Activated B cell treated with CpG ODN at 0.5 μM for 24 hours (primary cell): ENCODE measurements around the gene ALDH3A2. TPM values are rescaled to one million over a fixed set of nuclear protein-coding genes. Genes with fewer than 3 reads are reported as not detected.

ENCODE experiments used
- ATAC-seq: fragments of 200-7000 bp; cut with Tn5 transposase; one replicate; pipeline ENCODE4 v1.10.0; 2021; ENCODE audit warnings: low read depth, mild to moderate bottlenecking, moderate library complexity
- CTCF ChIA-PET: fragments of 350-600 bp; sonication (Branson Sonifier 250); formaldehyde crosslinking; loops from one replicate; lab custom pipeline; 2021; ENCODE audit warnings: antibody characterized with exemption; lab: Charles Lee
- POLR2A ChIA-PET: fragments of 350-600 bp; sonication (Branson Sonifier 250); formaldehyde crosslinking; loops from one replicate; lab custom pipeline; 2021; ENCODE audit warnings: antibody characterized with exemption; lab: Charles Lee
- DNase-seq: peaks from one replicate; pipeline ENCODE4 v3.0.0; 2022
- H3K27ac Mint-ChIP-seq: one replicate; pipeline ENCODE4 v1.8.0; 2020; ENCODE audit warnings: mixed read lengths
- H3K27me3 Mint-ChIP-seq: one replicate; pipeline ENCODE4 v1.8.0; 2021; ENCODE audit warnings: mixed read lengths
- H3K36me3 Mint-ChIP-seq: one replicate; pipeline ENCODE4 v1.8.0; 2021; ENCODE audit warnings: low read depth, mixed read lengths
- H3K4me1 Mint-ChIP-seq: one replicate; pipeline ENCODE4 v1.8.0; 2021; ENCODE audit warnings: mixed read lengths
- H3K4me3 Mint-ChIP-seq: one replicate; pipeline ENCODE4 v1.8.0; 2020; ENCODE audit warnings: mild to moderate bottlenecking, mixed read lengths
- H3K9me3 Mint-ChIP-seq: one replicate; pipeline ENCODE4 v1.8.0; 2020; ENCODE audit warnings: mixed read lengths
- intact Hi-C: fragments of 100-400 bp; cut with micrococcal nuclease; formaldehyde crosslinking; loops from one replicate; pipeline ENCODE4 v1.15.1; 2024
- total RNA-seq: library from RNA; stranded (reverse); gene quantifications from 2 replicates; pipeline ENCODE4 v1.2.3, GENCODE V29; 2022
- TF ChIP-seq, protein P1 (sequence below): fragments of 200-600 bp; IDR thresholded peaks from one replicate; pipeline ENCODE4 v1.8.0; 2022; ENCODE audit warnings: antibody characterized with exemption, mild to moderate bottlenecking

ALDH3A2 gene
- total RNA-seq, 1 donor from 2014 or later = 18.3 TPM

DNA sequence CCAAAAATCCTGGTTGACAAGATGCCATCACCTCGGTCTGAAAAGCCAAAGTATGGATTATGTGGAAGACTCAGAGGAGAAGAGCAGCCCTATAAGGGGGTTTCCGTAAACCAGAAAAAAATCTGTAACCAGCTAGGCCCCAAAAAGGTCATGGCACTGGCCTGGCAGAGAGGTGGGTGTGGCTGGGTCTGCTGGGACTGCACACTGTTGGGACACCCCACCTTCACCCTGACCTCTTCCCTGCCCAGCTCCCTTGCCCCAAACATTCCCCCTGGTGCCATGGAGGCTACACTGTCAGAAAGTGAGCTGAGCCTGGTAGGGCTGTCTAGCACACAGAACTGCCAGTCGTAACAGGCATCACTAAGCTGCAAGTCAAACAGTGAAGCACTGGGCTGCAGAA, 61.3 kb downstream of the ALDH3A2 start:
- ChIA-PET CTCF (no interaction called here), POLR2A (no interaction called here)
- no peaks in the 10 kb centered on the region for H3K36me3 Mint-ChIP-seq
- intact Hi-C loops = no loop called here
- TF ChIP-seq, protein P1, sequence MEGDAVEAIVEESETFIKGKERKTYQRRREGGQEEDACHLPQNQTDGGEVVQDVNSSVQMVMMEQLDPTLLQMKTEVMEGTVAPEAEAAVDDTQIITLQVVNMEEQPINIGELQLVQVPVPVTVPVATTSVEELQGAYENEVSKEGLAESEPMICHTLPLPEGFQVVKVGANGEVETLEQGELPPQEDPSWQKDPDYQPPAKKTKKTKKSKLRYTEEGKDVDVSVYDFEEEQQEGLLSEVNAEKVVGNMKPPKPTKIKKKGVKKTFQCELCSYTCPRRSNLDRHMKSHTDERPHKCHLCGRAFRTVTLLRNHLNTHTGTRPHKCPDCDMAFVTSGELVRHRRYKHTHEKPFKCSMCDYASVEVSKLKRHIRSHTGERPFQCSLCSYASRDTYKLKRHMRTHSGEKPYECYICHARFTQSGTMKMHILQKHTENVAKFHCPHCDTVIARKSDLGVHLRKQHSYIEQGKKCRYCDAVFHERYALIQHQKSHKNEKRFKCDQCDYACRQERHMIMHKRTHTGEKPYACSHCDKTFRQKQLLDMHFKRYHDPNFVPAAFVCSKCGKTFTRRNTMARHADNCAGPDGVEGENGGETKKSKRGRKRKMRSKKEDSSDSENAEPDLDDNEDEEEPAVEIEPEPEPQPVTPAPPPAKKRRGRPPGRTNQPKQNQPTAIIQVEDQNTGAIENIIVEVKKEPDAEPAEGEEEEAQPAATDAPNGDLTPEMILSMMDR = no peak
- H3K4me3 Mint-ChIP-seq = no peak overlapping the region
- H3K9me3 Mint-ChIP-seq = no peaks in the 10 kb centered on the region
- no peaks in the 10 kb centered on the region for H3K27me3 Mint-ChIP-seq
- no peak for DNase-seq
- no peak overlapping the region for H3K27ac Mint-ChIP-seq
- H3K4me1 Mint-ChIP-seq = no peaks in the 10 kb centered on the region
- no peak for ATAC-seq

DNA sequence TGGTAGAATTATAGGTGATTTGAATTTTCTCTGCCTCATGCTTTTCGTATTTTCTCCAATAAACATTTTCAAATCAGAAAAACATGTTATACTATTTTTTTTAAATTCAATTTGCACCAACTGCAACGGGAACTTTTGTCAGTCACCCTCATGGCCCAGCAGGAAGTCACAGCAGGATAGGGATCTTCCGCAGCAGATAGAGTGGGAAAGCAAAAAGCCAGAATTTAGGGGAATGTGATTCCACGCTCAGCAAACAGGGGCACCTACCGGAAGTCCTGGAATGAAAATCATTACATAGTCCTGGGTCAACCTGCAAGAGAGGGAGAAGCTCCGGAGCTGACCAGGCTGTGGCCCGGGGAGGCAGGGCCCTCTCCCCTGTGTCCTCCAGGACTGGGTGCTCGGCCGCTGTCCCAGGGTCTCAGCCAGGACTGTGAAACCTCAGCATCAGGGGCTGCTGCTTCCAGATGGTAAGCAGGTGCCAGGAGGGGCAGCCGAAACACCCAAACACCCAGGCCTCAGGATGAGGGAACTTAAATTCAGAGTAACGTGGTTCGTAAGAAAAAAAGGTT, 64.0 kb downstream of the ALDH3A2 start:
- TF ChIP-seq, protein P1 = no peak
- H3K27me3 Mint-ChIP-seq = no peaks in the 10 kb centered on the region
- ATAC-seq (no peak), DNase-seq (no peak)
- ChIA-PET CTCF (no interaction called here), POLR2A (no interaction called here)
- no peaks in the 10 kb centered on the region for H3K4me1 Mint-ChIP-seq
- H3K27ac Mint-ChIP-seq = no peak overlapping the region
- H3K4me3 Mint-ChIP-seq = no peak overlapping the region
- H3K9me3 Mint-ChIP-seq = no peaks in the 10 kb centered on the region
- no peaks in the 10 kb centered on the region for H3K36me3 Mint-ChIP-seq
- intact Hi-C loops = no loop called here

DNA sequence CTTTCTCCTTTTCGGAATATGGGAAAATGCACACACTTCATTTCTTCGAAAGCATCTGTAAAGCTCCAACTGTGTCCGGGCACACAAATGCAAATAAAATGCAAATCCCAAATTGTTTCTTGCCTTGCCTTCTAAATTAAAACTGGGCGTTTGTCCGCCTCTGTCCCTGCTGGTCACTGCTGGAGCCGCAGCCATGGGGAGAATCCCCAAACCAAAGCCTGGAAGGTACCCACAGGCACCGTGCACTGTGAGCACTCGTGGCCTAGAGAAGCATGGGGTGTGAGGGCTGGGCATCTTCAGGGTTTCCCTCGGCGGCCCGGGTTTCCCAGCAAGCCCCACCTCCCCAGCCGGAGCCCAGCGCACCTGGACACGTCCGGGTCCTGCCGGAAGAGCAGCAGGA, 64.9 kb downstream of the ALDH3A2 start:
- ChIA-PET POLR2A (no interaction called here), CTCF (no interaction called here)
- TF ChIP-seq, protein P1 = no peak
- DNase-seq = no peak
- H3K27me3 Mint-ChIP-seq = no peaks in the 10 kb centered on the region
- no peak for ATAC-seq
- intact Hi-C loops = no loop called here
- H3K9me3 Mint-ChIP-seq = no peaks in the 10 kb centered on the region
- H3K36me3 Mint-ChIP-seq = no peaks in the 10 kb centered on the region
- H3K4me1 Mint-ChIP-seq = no peaks in the 10 kb centered on the region
- no peak overlapping the region for H3K27ac Mint-ChIP-seq
- H3K4me3 Mint-ChIP-seq = no peak overlapping the region

DNA sequence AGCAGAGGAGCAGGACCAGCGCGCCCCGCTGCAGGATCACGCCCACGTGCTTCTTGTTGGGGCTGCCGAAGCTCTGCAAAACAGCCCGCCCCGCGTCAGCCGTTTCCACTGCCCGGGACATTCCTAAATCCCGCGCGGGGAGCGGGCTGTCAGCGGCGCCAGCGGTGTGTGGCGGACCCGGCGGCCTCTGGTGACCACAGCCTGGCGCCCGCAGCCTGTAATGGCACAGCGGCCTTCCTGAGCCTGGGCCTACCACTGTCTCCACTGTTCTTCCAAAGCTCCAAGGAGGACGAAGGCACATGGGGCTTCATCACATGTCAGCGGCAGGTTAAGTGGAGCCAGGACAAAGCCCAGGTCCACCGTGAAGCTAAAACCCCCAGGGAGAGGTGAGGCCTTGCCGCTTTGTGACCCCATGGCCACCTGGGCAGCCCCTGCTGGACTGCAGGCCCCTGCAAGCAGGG, 65.4 kb downstream of the ALDH3A2 start:
- no peak for DNase-seq
- no peak overlapping the region for H3K27ac Mint-ChIP-seq
- CTCF ChIA-PET = no interaction called here
- intact Hi-C loops = no loop called here
- POLR2A ChIA-PET = interaction anchor here (0.6 kb wide), 2 partner anchors 138 to 229 kb away, joined by 7 to 8 read pairs; no protein-coding TSS in a partner anchor
- no peak for ATAC-seq
- no peaks in the 10 kb centered on the region for H3K4me1 Mint-ChIP-seq
- TF ChIP-seq, protein P1 = no peak
- no peaks in the 10 kb centered on the region for H3K9me3 Mint-ChIP-seq
- no peaks in the 10 kb centered on the region for H3K36me3 Mint-ChIP-seq
- H3K4me3 Mint-ChIP-seq = no peak overlapping the region
- no peaks in the 10 kb centered on the region for H3K27me3 Mint-ChIP-seq

DNA sequence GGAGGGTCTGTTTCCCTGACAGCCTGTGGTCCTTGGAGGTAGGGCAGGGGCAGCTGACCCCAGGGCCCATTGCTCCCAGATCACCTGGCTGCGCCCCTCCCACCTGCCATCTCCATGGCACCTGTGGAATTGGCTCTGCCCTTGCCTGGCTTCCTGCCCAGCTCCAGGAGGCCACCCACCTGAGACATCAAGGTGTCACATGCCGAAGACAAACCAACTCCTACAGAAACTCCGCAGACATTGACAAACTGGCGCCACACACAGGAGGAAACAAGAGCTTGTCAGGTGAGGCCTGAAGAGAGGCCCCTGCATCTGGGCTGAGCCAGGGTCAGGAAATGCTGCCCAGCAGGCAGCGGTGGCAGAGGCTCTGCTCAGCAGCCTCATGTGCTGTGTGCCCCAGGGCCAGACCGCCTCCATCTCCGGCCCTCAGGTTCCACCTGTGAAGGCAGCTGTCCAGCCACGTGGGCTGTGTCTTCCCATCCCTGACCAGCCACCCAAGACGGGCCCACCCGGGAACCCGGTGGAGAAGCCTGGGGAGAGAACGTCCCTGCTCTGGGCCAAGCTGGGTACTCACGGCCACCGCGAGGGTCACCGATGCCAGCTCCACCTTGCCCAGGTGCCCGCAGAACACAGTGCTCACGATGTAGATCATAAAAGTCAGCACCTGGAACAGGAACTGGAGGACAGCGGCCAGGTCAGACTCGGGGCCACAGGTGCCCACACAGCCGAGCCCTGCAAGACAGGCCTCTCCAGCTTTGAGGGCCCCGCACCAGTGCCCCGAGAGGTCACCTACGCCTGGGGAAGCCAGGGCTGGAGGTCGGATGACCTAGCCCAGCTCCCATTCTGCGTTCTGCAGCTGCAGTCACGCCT, 66.2 kb downstream of the ALDH3A2 start:
- POLR2A ChIA-PET = interaction anchor here (0.6 kb wide), 2 partner anchors 138 to 230 kb away, joined by 7 to 8 read pairs; no protein-coding TSS in a partner anchor
- no peak overlapping the region for H3K4me3 Mint-ChIP-seq

More for the DNA sequence above, 66.2 kb downstream of the ALDH3A2 start:
- TF ChIP-seq, protein P1 = no peak
- H3K36me3 Mint-ChIP-seq = no peaks in the 10 kb centered on the region
- intact Hi-C loops = no loop called here
- no peaks in the 10 kb centered on the region for H3K4me1 Mint-ChIP-seq
- no peaks in the 10 kb centered on the region for H3K9me3 Mint-ChIP-seq
- DNase-seq (no peak), ATAC-seq (no peak)
- CTCF ChIA-PET = no interaction called here
- H3K27me3 Mint-ChIP-seq = peaks cover under 1% of the 10 kb centered on the region
- no peak overlapping the region for H3K27ac Mint-ChIP-seq
